ENCODE measurements around the gene PPFIA1.

- TF ChIP-seq, protein P1, sequence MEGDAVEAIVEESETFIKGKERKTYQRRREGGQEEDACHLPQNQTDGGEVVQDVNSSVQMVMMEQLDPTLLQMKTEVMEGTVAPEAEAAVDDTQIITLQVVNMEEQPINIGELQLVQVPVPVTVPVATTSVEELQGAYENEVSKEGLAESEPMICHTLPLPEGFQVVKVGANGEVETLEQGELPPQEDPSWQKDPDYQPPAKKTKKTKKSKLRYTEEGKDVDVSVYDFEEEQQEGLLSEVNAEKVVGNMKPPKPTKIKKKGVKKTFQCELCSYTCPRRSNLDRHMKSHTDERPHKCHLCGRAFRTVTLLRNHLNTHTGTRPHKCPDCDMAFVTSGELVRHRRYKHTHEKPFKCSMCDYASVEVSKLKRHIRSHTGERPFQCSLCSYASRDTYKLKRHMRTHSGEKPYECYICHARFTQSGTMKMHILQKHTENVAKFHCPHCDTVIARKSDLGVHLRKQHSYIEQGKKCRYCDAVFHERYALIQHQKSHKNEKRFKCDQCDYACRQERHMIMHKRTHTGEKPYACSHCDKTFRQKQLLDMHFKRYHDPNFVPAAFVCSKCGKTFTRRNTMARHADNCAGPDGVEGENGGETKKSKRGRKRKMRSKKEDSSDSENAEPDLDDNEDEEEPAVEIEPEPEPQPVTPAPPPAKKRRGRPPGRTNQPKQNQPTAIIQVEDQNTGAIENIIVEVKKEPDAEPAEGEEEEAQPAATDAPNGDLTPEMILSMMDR (conservative IDR thresholded peaks at IDR 0.05): no peak
- TF ChIP-seq ZFX (IDR thresholded peaks at IDR 0.05): no peak
Measured at GRCh38 chr11:70428701-70429427, 158.4 kb downstream of the PPFIA1 start.

All from C4-2B (cell line).